MCF 10A (cell line): ENCODE results near the gene NPAS1. TPM values are rescaled to one million over a fixed set of nuclear protein-coding genes. Genes with fewer than 3 reads are reported as not detected.

Experiments used
- BruUV-seq: library from RNA; stranded (reverse); fragments of 400-500 nt; replicated peaks from 2 replicates; lab custom pipeline; 2021; lab: Mats Ljungman, UMichigan
- CTCF ChIA-PET: fragments of 300-600 bp; sonication (Branson Sonifier 250); formaldehyde crosslinking; extraction: SDS; loops from one replicate; lab custom pipeline; 2021; ENCODE audit warnings: antibody characterized with exemption, inconsistent platforms; lab: Yijun Ruan, JAX
- POLR2A ChIA-PET: fragments of 300-600, 350-650 bp; sonication (Branson Sonifier 250); formaldehyde crosslinking; extraction: SDS; loops from one replicate; lab custom pipeline; 2020; ENCODE audit warnings: antibody characterized with exemption, inconsistent platforms; lab: Yijun Ruan, JAX
- DNase-seq: peaks from one replicate; pipeline ENCODE4 v3.0.0-alpha.2; 2018; ENCODE audit not compliant: unreplicated experiment
- H3K27ac Mint-ChIP-seq: one replicate; pipeline ENCODE4 v1.8.0; 2022; ENCODE audit warnings: mild to moderate bottlenecking, low read depth, mixed read lengths; ENCODE audit not compliant: unreplicated experiment
- H3K27me3 Mint-ChIP-seq: one replicate; pipeline ENCODE4 v1.8.0; 2022; ENCODE audit warnings: mixed read lengths; ENCODE audit not compliant: insufficient read depth, unreplicated experiment
- H3K36me3 Mint-ChIP-seq: one replicate; pipeline ENCODE4 v1.8.0; 2022; ENCODE audit warnings: mild to moderate bottlenecking, moderate library complexity, mixed read lengths; ENCODE audit not compliant: insufficient read depth, unreplicated experiment
- H3K4me1 Mint-ChIP-seq: one replicate; pipeline ENCODE4 v1.8.0; 2022; ENCODE audit warnings: mixed read lengths; ENCODE audit not compliant: insufficient read depth, unreplicated experiment
- H3K4me3 Mint-ChIP-seq: one replicate; pipeline ENCODE4 v1.8.0; 2022; ENCODE audit warnings: mild to moderate bottlenecking, moderate library complexity, mixed read lengths; ENCODE audit not compliant: unreplicated experiment
- H3K9me3 Mint-ChIP-seq: one replicate; pipeline ENCODE4 v1.8.0; 2022; ENCODE audit warnings: mixed read lengths; ENCODE audit not compliant: unreplicated experiment
- CTCF ChIP-seq: fragments of 200-600 bp; IDR thresholded peaks from one replicate; pipeline ENCODE4 v1.8.0; 2022; ENCODE audit warnings: antibody characterized with exemption, mild to moderate bottlenecking; ENCODE audit not compliant: unreplicated experiment
- intact Hi-C: fragments of 100-400 bp; cut with micrococcal nuclease; formaldehyde crosslinking; loops from 2 replicates; pipeline ENCODE4 v1.14.1; 2022
- total RNA-seq: library from RNA; stranded (reverse); gene quantifications from 2 replicates; pipeline ENCODE4 v1.2.3, GENCODE V29; 2022

Gene NPAS1
- total RNA-seq, 1 experiment from 2014 or later: 0.68 TPM

GRCh38 chr19:47089767-47090350 lies 70.2 kb downstream of the NPAS1 start:
- ChIA-PET POLR2A (interaction anchor here (0.7 to 1.5 kb wide), 2 partner anchors 10 to 38 kb away, joined by 3 to 5 read pairs; no protein-coding TSS in a partner anchor), CTCF (interaction anchor here (0.5 kb wide), 1 partner anchor 11 kb away, joined by 3 read pairs; no protein-coding TSS in a partner anchor)
- no peak for DNase-seq
- Mint-ChIP-seq H3K4me1 (no peaks in the 10 kb centered on the region), H3K27ac (no peak overlapping the region), H3K9me3 (no peaks in the 10 kb centered on the region), H3K36me3 (peaks cover 85% of the 10 kb centered on the region), H3K4me3 (no peak overlapping the region), H3K27me3 (no peaks in the 10 kb centered on the region)
- TF ChIP-seq CTCF: no peak
- intact Hi-C loops: no loop called here
- no TSS peak for BruUV-seq

- CTCF ChIA-PET: interaction anchor here (0.7 to 0.8 kb wide), 2 partner anchors 14 to 46 kb away, joined by 3 read pairs; no protein-coding TSS in a partner anchor
- Mint-ChIP-seq H3K36me3 (peaks cover 64% of the 10 kb centered on the region), H3K27me3 (no peaks in the 10 kb centered on the region), H3K9me3 (no peaks in the 10 kb centered on the region), H3K4me3 (no peak overlapping the region), H3K27ac (peak overlapping the region; percentile 36), H3K4me1 (peaks cover 21% of the 10 kb centered on the region)
- intact Hi-C loops: no loop called here
- no TSS peak for BruUV-seq
- POLR2A ChIA-PET: interaction anchor here (1.2 to 1.3 kb wide), 2 partner anchors 9 to 58 kb away, joined by 3 read pairs; no protein-coding TSS in a partner anchor
- TF ChIP-seq CTCF: no peak
- no peak for DNase-seq
Measured at GRCh38 chr19:47093254-47093653, 73.6 kb downstream of the NPAS1 start.

- no peaks in the 10 kb centered on the region for H3K27me3 Mint-ChIP-seq
- POLR2A ChIA-PET: interaction anchor here (1.3 kb wide), 1 partner anchor 9 kb away, joined by 3 read pairs; no protein-coding TSS in a partner anchor
- H3K4me1 Mint-ChIP-seq: peaks cover 21% of the 10 kb centered on the region
- H3K27ac Mint-ChIP-seq: peak overlapping the region; percentile 36
- H3K4me3 Mint-ChIP-seq: no peak overlapping the region
- intact Hi-C loops: no loop called here
- no peak for TF ChIP-seq CTCF
- no peaks in the 10 kb centered on the region for H3K9me3 Mint-ChIP-seq
- BruUV-seq: no TSS peak
- CTCF ChIA-PET: interaction anchor here (0.8 to 0.9 kb wide), 2 partner anchors 14 to 58 kb away, joined by 3 to 4 read pairs; no protein-coding TSS in a partner anchor
- peaks cover 59% of the 10 kb centered on the region for H3K36me3 Mint-ChIP-seq
- no peak for DNase-seq
Measured at GRCh38 chr19:47093841-47094240, 74.2 kb downstream of the NPAS1 start.

- no peak overlapping the region for H3K4me3 Mint-ChIP-seq
- intact Hi-C loops: no loop called here
- no peak for DNase-seq
- ChIA-PET CTCF (interaction anchor here (0.5 to 0.9 kb wide), 5 partner anchors 7 to 64 kb away, joined by 3 to 4 read pairs (median 3); no protein-coding TSS in a partner anchor), POLR2A (interaction anchor here (0.6 to 5.3 kb wide), 8 partner anchors 10 to 167 kb away, joined by 3 to 49 read pairs (median 4); partner anchors contain the start of genes SAE1 and ZC3H4)
- peaks cover 49% of the 10 kb centered on the region for H3K36me3 Mint-ChIP-seq
- no TSS peak for BruUV-seq
- no peaks in the 10 kb centered on the region for H3K27me3 Mint-ChIP-seq
- no peaks in the 10 kb centered on the region for H3K9me3 Mint-ChIP-seq
- H3K27ac Mint-ChIP-seq: peak overlapping the region; percentile 92
- TF ChIP-seq CTCF: no peak
- peaks cover 21% of the 10 kb centered on the region for H3K4me1 Mint-ChIP-seq
Measured at GRCh38 chr19:47094557-47095475, 75.2 kb downstream of the NPAS1 start.
